Mesenchymal stem cell (in vitro differentiated cells and primary cell): Measurements from ENCODE around the gene LRRC37A3.

Source experiments
- DNase-seq: peaks from one replicate; pipeline ENCODE4 v3.0.0-alpha.2; 2013
- H2AFZ ChIP-seq: one replicate; pipeline ENCODE4 v1.6.1; 2013; ENCODE audit warnings: low read depth, mild to moderate bottlenecking, control low read depth, inconsistent platforms, low read length, moderate library complexity
- H2AK5ac ChIP-seq: 2 replicates; pipeline ENCODE4 v1.6.1; 2013; ENCODE audit warnings: low read length, moderate library complexity, mild to moderate bottlenecking, inconsistent platforms; ENCODE audit not compliant: severe bottlenecking
- H2BK120ac ChIP-seq: one replicate; pipeline ENCODE4 v1.6.1; 2013; ENCODE audit warnings: low read depth, mild to moderate bottlenecking, inconsistent platforms, low read length, moderate library complexity
- H2BK12ac ChIP-seq, 2 experiments: one replicate each; pipeline ENCODE4 v1.6.1; 2013; ENCODE audit warnings: inconsistent platforms in 2 of 2, low read length in 2 of 2, mild to moderate bottlenecking in 2 of 2, moderate library complexity in 2 of 2, control low read depth in 1 of 2
- H2BK15ac ChIP-seq: one replicate; pipeline ENCODE4 v1.6.1; 2013; ENCODE audit warnings: mild to moderate bottlenecking, low read depth, inconsistent platforms; ENCODE audit not compliant: poor library complexity, severe bottlenecking
- H2BK5ac ChIP-seq: 2 replicates; pipeline ENCODE4 v1.6.1; 2013; ENCODE audit warnings: low read depth, mild to moderate bottlenecking, low read length, control low read depth, inconsistent platforms; ENCODE audit not compliant: poor library complexity, severe bottlenecking
- H3K14ac ChIP-seq, 2 experiments: one replicate each; pipeline ENCODE4 v1.6.1; 2013; ENCODE audit warnings: inconsistent platforms in 2 of 2, low read length in 2 of 2, control low read depth in 1 of 2, mild to moderate bottlenecking in 1 of 2, moderate library complexity in 1 of 2
- H3K18ac ChIP-seq, 2 experiments: one replicate each; pipeline ENCODE4 v1.6.1; 2013; ENCODE audit warnings: inconsistent platforms in 2 of 2, low read length in 2 of 2, control low read depth in 1 of 2, low read depth in 1 of 2, mild to moderate bottlenecking in 1 of 2
- H3K23ac ChIP-seq, 2 experiments: one replicate each; pipeline ENCODE4 v1.6.1; 2013; ENCODE audit warnings: inconsistent platforms in 2 of 2, low read length in 2 of 2, mild to moderate bottlenecking in 2 of 2, moderate library complexity in 2 of 2, control low read depth in 1 of 2
- H3K27ac ChIP-seq: 2 replicates; pipeline ENCODE4 v1.5.1; 2013; ENCODE audit warnings: mild to moderate bottlenecking, moderate library complexity, low read length, control low read depth, inconsistent platforms; ENCODE audit not compliant: poor library complexity, severe bottlenecking
- H3K27me3 ChIP-seq, 2 experiments: 2 replicates each; pipeline versions ENCODE4 v1.6.1 to v1.7.0; 2013; ENCODE audit warnings: low read length in 2 of 2, mild to moderate bottlenecking in 2 of 2, moderate library complexity in 2 of 2, control low read depth in 1 of 2, inconsistent platforms in 1 of 2; ENCODE audit not compliant: control insufficient read depth in 1 of 2, insufficient read depth in 1 of 2
- H3K36me3 ChIP-seq, 2 experiments: 2 replicates each; pipeline versions ENCODE4 v1.6.1 to v1.7.0; 2013; ENCODE audit warnings: low read length in 2 of 2, control low read depth in 1 of 2, inconsistent platforms in 1 of 2, low read depth in 1 of 2, mild to moderate bottlenecking in 1 of 2; ENCODE audit not compliant: insufficient read depth in 2 of 2, control insufficient read depth in 1 of 2
- H3K4ac ChIP-seq, 2 experiments: one replicate each; pipeline ENCODE4 v1.6.1; 2013; ENCODE audit warnings: inconsistent platforms in 2 of 2, low read length in 2 of 2, mild to moderate bottlenecking in 2 of 2, moderate library complexity in 2 of 2, control low read depth in 1 of 2, low read depth in 1 of 2
- H3K4me1 ChIP-seq: 2 replicates; pipeline ENCODE4 v1.6.1; 2013; ENCODE audit warnings: low read depth, low read length, control low read depth; ENCODE audit not compliant: control insufficient read depth, insufficient read depth
- H3K4me2 ChIP-seq: 2 replicates; pipeline ENCODE4 v1.6.1; 2013; ENCODE audit warnings: low read length, mild to moderate bottlenecking, inconsistent platforms; ENCODE audit not compliant: poor library complexity, severe bottlenecking
- H3K4me3 ChIP-seq, 2 experiments: 2 replicates each; pipeline versions ENCODE4 v1.5.1 to v1.7.0; 2013; ENCODE audit warnings: low read length in 2 of 2, mild to moderate bottlenecking in 2 of 2, control low read depth in 1 of 2, low read depth in 1 of 2; ENCODE audit not compliant: insufficient read depth in 1 of 2
- H3K79me1 ChIP-seq: replicated peaks from 2 replicates; pipeline ENCODE4 v1.6.1; 2013; ENCODE audit warnings: mild to moderate bottlenecking, control low read depth, low read length, inconsistent platforms; ENCODE audit not compliant: poor library complexity, severe bottlenecking
- H3K9ac ChIP-seq: 2 replicates; pipeline ENCODE4 v1.7.0; 2013; ENCODE audit warnings: mild to moderate bottlenecking, low read length, moderate library complexity
- H3K9me3 ChIP-seq: 2 replicates; pipeline ENCODE4 v1.7.0; 2013; ENCODE audit warnings: mild to moderate bottlenecking, low read length; ENCODE audit not compliant: control insufficient read depth
- H4K8ac ChIP-seq: one replicate; pipeline ENCODE4 v1.6.1; 2013; ENCODE audit warnings: inconsistent platforms, mild to moderate bottlenecking, low read length, moderate library complexity
- H4K91ac ChIP-seq: one replicate; pipeline ENCODE4 v1.6.1; 2013; ENCODE audit warnings: mild to moderate bottlenecking, low read length, inconsistent platforms
- WGBS: methylation state at CpG from one replicate; pipeline ENCODE4 v1.1.7; 2013; ENCODE audit warnings: mixed read lengths; 5-methylcytosine and 5-hydroxymethylcytosine counted together

Gene LRRC37A3

GRCh38 chr17:64947152-64947551, 27.9 kb upstream of the LRRC37A3 start:
- no peak overlapping the region for H3K9ac ChIP-seq
- H3K4me2 ChIP-seq: no peak overlapping the region
- no peak overlapping the region for H2BK120ac ChIP-seq
- H3K36me3 ChIP-seq: no peaks in the 10 kb centered on the region
- no peaks in the 10 kb centered on the region for H3K79me1 ChIP-seq
- no peak overlapping the region for H2BK12ac ChIP-seq
- no peaks in the 10 kb centered on the region for H3K4me1 ChIP-seq
- H3K27me3 ChIP-seq: no peaks in the 10 kb centered on the region
- no peaks in the 10 kb centered on the region for H3K9me3 ChIP-seq
- no peak overlapping the region for H4K91ac ChIP-seq
- no peak overlapping the region for H2AK5ac ChIP-seq
- no peak overlapping the region for H3K27ac ChIP-seq
- H3K18ac ChIP-seq: no peak overlapping the region
- no peak overlapping the region for H2BK5ac ChIP-seq
- H3K4ac ChIP-seq: no peak overlapping the region
- H3K14ac ChIP-seq: no peak overlapping the region
- H3K4me3 ChIP-seq: no peak overlapping the region
- H3K23ac ChIP-seq: no peak overlapping the region
- no peak overlapping the region for H2AFZ ChIP-seq
- H4K8ac ChIP-seq: no peak overlapping the region
- no peak overlapping the region for H2BK15ac ChIP-seq
- DNase-seq: no peak

GRCh38 chr17:64941761-64942160, 22.5 kb upstream of the LRRC37A3 start:
- H3K9me3 ChIP-seq: no peaks in the 10 kb centered on the region
- over 99% methylated on average over 2 of the region's 2 CpGs for WGBS
- no peak overlapping the region for H3K9ac ChIP-seq
- no peak overlapping the region for H2BK5ac ChIP-seq
- H3K14ac ChIP-seq: no peak overlapping the region
- H4K91ac ChIP-seq: no peak overlapping the region
- H3K4ac ChIP-seq: no peak overlapping the region
- no peak for DNase-seq
- H3K79me1 ChIP-seq: no peaks in the 10 kb centered on the region
- no peak overlapping the region for H3K4me2 ChIP-seq
- no peak overlapping the region for H3K23ac ChIP-seq
- no peak overlapping the region for H2BK12ac ChIP-seq
- H2BK15ac ChIP-seq: no peak overlapping the region
- no peak overlapping the region for H3K18ac ChIP-seq
- no peaks in the 10 kb centered on the region for H3K27me3 ChIP-seq
- H3K4me1 ChIP-seq: peaks cover 8% of the 10 kb centered on the region
- no peak overlapping the region for H2AK5ac ChIP-seq
- no peak overlapping the region for H4K8ac ChIP-seq
- no peak overlapping the region for H2AFZ ChIP-seq
- no peaks in the 10 kb centered on the region for H3K36me3 ChIP-seq
- no peak overlapping the region for H2BK120ac ChIP-seq
- no peak overlapping the region for H3K4me3 ChIP-seq
- no peak overlapping the region for H3K27ac ChIP-seq

GRCh38 chr17:64941045-64941444, 21.8 kb upstream of the LRRC37A3 start:
- Histone ChIP-seq H3K36me3 (no peaks in the 10 kb centered on the region), H3K27ac (no peak overlapping the region), H3K4me3 (no peak overlapping the region), H2BK15ac (no peak overlapping the region), H4K8ac (no peak overlapping the region), H3K23ac (no peak overlapping the region), H3K14ac (peak overlapping the region in 1 of 2 experiments; percentile 53), H2BK120ac (no peak overlapping the region), H3K18ac (no peak overlapping the region), H3K79me1 (no peaks in the 10 kb centered on the region), H2BK12ac (no peak overlapping the region), H4K91ac (no peak overlapping the region), H2AFZ (no peak overlapping the region), H3K4me2 (no peak overlapping the region), H3K27me3 (no peaks in the 10 kb centered on the region), H3K9ac (no peak overlapping the region), H3K4me1 (peaks cover 8% of the 10 kb centered on the region), H2BK5ac (no peak overlapping the region), H3K9me3 (no peaks in the 10 kb centered on the region), H2AK5ac (no peak overlapping the region), H3K4ac (no peak overlapping the region)
- 95% methylated on average over 3 of the region's 3 CpGs for WGBS
- no peak for DNase-seq

- Histone ChIP-seq H3K14ac (no peak overlapping the region), H3K4me3 (no peak overlapping the region), H4K8ac (no peak overlapping the region), H2BK120ac (no peak overlapping the region), H3K79me1 (no peaks in the 10 kb centered on the region), H3K4me1 (peaks cover 8% of the 10 kb centered on the region), H2AFZ (no peak overlapping the region), H2BK15ac (no peak overlapping the region), H3K23ac (no peak overlapping the region), H4K91ac (no peak overlapping the region), H3K4ac (no peak overlapping the region), H3K9ac (no peak overlapping the region), H3K36me3 (no peaks in the 10 kb centered on the region), H2AK5ac (no peak overlapping the region), H3K18ac (peak overlapping the region in 1 of 2 experiments; percentile 14), H3K9me3 (no peaks in the 10 kb centered on the region), H3K4me2 (no peak overlapping the region), H3K27ac (no peak overlapping the region), H2BK12ac (no peak overlapping the region), H3K27me3 (no peaks in the 10 kb centered on the region), H2BK5ac (no peak overlapping the region)
- 97% methylated on average over 4 of the region's 4 CpGs for WGBS
- DNase-seq: no peak
Observed at GRCh38 chr17:64940055-64940454, 20.8 kb upstream of the LRRC37A3 start.
